SH-SY5Y (cell line): ENCODE data around the gene TUBA1C.

Experiments used
- GATA2 ChIP-seq: IDR thresholded peaks from 2 replicates; pipeline ENCODE4 v1.6.1; 2011; ENCODE audit warnings: mild to moderate bottlenecking, low read depth, low read length
- GATA3 ChIP-seq: IDR thresholded peaks from 2 replicates; pipeline ENCODE4 v1.6.1; 2011; ENCODE audit warnings: low read depth, mild to moderate bottlenecking, low read length, moderate library complexity

TUBA1C gene

GRCh38 chr12:49233842-49234526, 30.9 kb upstream of the TUBA1C start:
- no peak for TF ChIP-seq GATA2
- TF ChIP-seq GATA3, result no peak

- TF ChIP-seq GATA3, result no peak
- no peak for TF ChIP-seq GATA2
Measured at GRCh38 chr12:49236423-49236822, 28.5 kb upstream of the TUBA1C start.

GRCh38 chr12:49243631-49244030, 21.3 kb upstream of the TUBA1C start:
- no peak for TF ChIP-seq GATA2
- no peak for TF ChIP-seq GATA3

- no peak for TF ChIP-seq GATA3
- TF ChIP-seq GATA2, result no peak
Measured at GRCh38 chr12:49244176-49244575, 20.7 kb upstream of the TUBA1C start.

- TF ChIP-seq GATA3, result no peak
- no peak for TF ChIP-seq GATA2
Measured at GRCh38 chr12:49251357-49251756, 13.5 kb upstream of the TUBA1C start.

GRCh38 chr12:49253033-49253623, 11.8 kb upstream of the TUBA1C start:
- TF ChIP-seq GATA3 (no peak), GATA2 (no peak)

GRCh38 chr12:49255857-49256637, 8.8 kb upstream of the TUBA1C start:
- TF ChIP-seq GATA2 (no peak), GATA3 (no peak)

GRCh38 chr12:49259452-49259851, 5.4 kb upstream of the TUBA1C start:
- TF ChIP-seq GATA3 (no peak), GATA2 (no peak)

GRCh38 chr12:49260166-49260565, 4.7 kb upstream of the TUBA1C start:
- no peak for TF ChIP-seq GATA2
- TF ChIP-seq GATA3, result no peak

GRCh38 chr12:49260571-49261363, 4.1 kb upstream of the TUBA1C start:
- TF ChIP-seq GATA2 (no peak), GATA3 (no peak)

- no peak for TF ChIP-seq GATA3
- no peak for TF ChIP-seq GATA2
Measured at GRCh38 chr12:49261721-49262120, 3.2 kb upstream of the TUBA1C start.

- no peak for TF ChIP-seq GATA3
- no peak for TF ChIP-seq GATA2
Measured at GRCh38 chr12:49263400-49263763, 1.5 kb upstream of the TUBA1C start.

GRCh38 chr12:49264466-49264872, 413 bp upstream of the TUBA1C start:
- TF ChIP-seq GATA2, result no peak
